Naive thymus-derived CD4-positive, alpha-beta T cell (primary cell): ENCODE results near the gene AGBL1. TPM values are rescaled to one million over a fixed set of nuclear protein-coding genes. Genes with fewer than 3 reads are reported as not detected.
"Not testable (repeated sequence)": the region's sequence is repeated elsewhere in the genome, so short reads cannot be mapped to it uniquely, and the experiment has no call there.

Source experiments
- ATAC-seq: fragments of 150-1000 bp; cut with Tn5 transposase; 2 replicates; pipeline ENCODE4 v1.10.0; 2021; ENCODE audit warnings: mild to moderate bottlenecking, moderate library complexity
- CTCF ChIA-PET: fragments of 350-600 bp; sonication (Branson Sonifier 250); formaldehyde crosslinking; loops from one replicate; lab custom pipeline; 2021; ENCODE audit warnings: antibody characterized with exemption; lab: Charles Lee
- POLR2A ChIA-PET: fragments of 350-600 bp; sonication (Branson Sonifier 250); formaldehyde crosslinking; loops from one replicate; lab custom pipeline; 2021; ENCODE audit warnings: antibody characterized with exemption, inconsistent platforms; lab: Charles Lee
- DNase-seq, 9 donors: peaks; one replicate each; pipeline versions ENCODE4 v3.0.0 to v3.0.0-alpha.2; 2020 to 2022; ENCODE audit warnings: mixed read lengths in 1 of 9
- H3K27ac ChIP-seq: one replicate; pipeline ENCODE4 v1.7.0; 2013; ENCODE audit warnings: mild to moderate bottlenecking, low read depth, low read length, moderate library complexity
- H3K27me3 ChIP-seq, 2 donors: one replicate each; pipeline ENCODE4 v1.7.0; 2013; ENCODE audit warnings: low read length in 2 of 2, mild to moderate bottlenecking in 2 of 2, moderate library complexity in 2 of 2; ENCODE audit not compliant: control insufficient read depth in 2 of 2, insufficient read depth in 2 of 2
- H3K36me3 ChIP-seq, 3 experiments: 1 replicate in 2 of 3; 2 replicates in 1 of 3; pipeline ENCODE4 v1.7.0; 2013; ENCODE audit warnings: low read length in 3 of 3, mild to moderate bottlenecking in 3 of 3, moderate library complexity in 1 of 3; ENCODE audit not compliant: insufficient read depth in 3 of 3, control insufficient read depth in 2 of 3
- H3K4me1 ChIP-seq, 2 donors: one replicate each; pipeline ENCODE4 v1.7.0; 2013; ENCODE audit warnings: low read length in 2 of 2, mild to moderate bottlenecking in 2 of 2, moderate library complexity in 1 of 2; ENCODE audit not compliant: control insufficient read depth in 2 of 2, insufficient read depth in 2 of 2
- H3K4me3 ChIP-seq: 2 replicates; pipeline ENCODE4 v1.7.0; 2013; ENCODE audit warnings: mild to moderate bottlenecking, low read length
- H3K9me3 ChIP-seq, 3 experiments: 1 replicate in 2 of 3; 2 replicates in 1 of 3; pipeline ENCODE4 v1.7.0; 2013; ENCODE audit warnings: low read length in 3 of 3; ENCODE audit not compliant: control insufficient read depth in 2 of 3
- H3K27ac Mint-ChIP-seq, 9 donors: one replicate each; pipeline ENCODE4 v1.8.0; 2020 to 2022; ENCODE audit warnings: mixed read lengths in 9 of 9, mild to moderate bottlenecking in 8 of 9, moderate library complexity in 5 of 9, inconsistent platforms in 2 of 9
- H3K27me3 Mint-ChIP-seq, 5 donors: one replicate each; pipeline ENCODE4 v1.8.0; 2021 to 2022; ENCODE audit warnings: mixed read lengths in 5 of 5, mild to moderate bottlenecking in 1 of 5
- H3K36me3 Mint-ChIP-seq, 5 donors: one replicate each; pipeline ENCODE4 v1.8.0; 2020 to 2022; ENCODE audit warnings: mixed read lengths in 5 of 5, mild to moderate bottlenecking in 3 of 5, inconsistent platforms in 1 of 5
- H3K4me1 Mint-ChIP-seq, 7 donors: one replicate each; pipeline ENCODE4 v1.8.0; 2020 to 2022; ENCODE audit warnings: mixed read lengths in 7 of 7, mild to moderate bottlenecking in 3 of 7, inconsistent platforms in 1 of 7
- H3K4me3 Mint-ChIP-seq, 10 donors: one replicate each; pipeline ENCODE4 v1.8.0; 2020 to 2022; ENCODE audit warnings: mild to moderate bottlenecking in 10 of 10, mixed read lengths in 10 of 10, moderate library complexity in 6 of 10, inconsistent platforms in 2 of 10
- H3K9me3 Mint-ChIP-seq, 11 donors: one replicate each; pipeline ENCODE4 v1.8.0; 2020 to 2022; ENCODE audit warnings: mixed read lengths in 11 of 11, mild to moderate bottlenecking in 4 of 11, inconsistent platforms in 1 of 11, moderate library complexity in 1 of 11
- intact Hi-C, 2 donors: fragments of 100-400 bp; cut with micrococcal nuclease; formaldehyde crosslinking; loops; one replicate each; pipeline ENCODE4 v1.15.1; 2023
- polyA plus RNA-seq, 2 donors: library from polyadenylated mRNA; unstranded; fragments of 300-500 nt; fragmentation: Illumina TruSeq; gene quantifications; one replicate each; pipeline ENCODE4 v1.2.3, GENCODE V29; 2021
- total RNA-seq, 6 experiments: library from RNA in 5 of 6; stranded (reverse) in 5 of 6; gene quantifications; 1 replicate in 5 of 6; 2 replicates in 1 of 6; pipeline ENCODE4 v1.2.3 and lab custom pipeline; 2021 to 2026

The AGBL1 gene
- total and polyA plus RNA-seq, 7 experiments from 2014 or later: not detected

- POLR2A ChIA-PET: no interaction called here
- no peak overlapping the region for H3K27ac Mint-ChIP-seq
- H3K27me3 Mint-ChIP-seq: no peaks in the 10 kb centered on the region
- CTCF ChIA-PET: no interaction called here
- Histone ChIP-seq H3K36me3 (no peaks in the 10 kb centered on the region), H3K27me3 (no peaks in the 10 kb centered on the region), H3K27ac (no peak overlapping the region), H3K4me1 (no peaks in the 10 kb centered on the region), H3K9me3 (no peaks in the 10 kb centered on the region), H3K4me3 (no peak overlapping the region)
- no peaks in the 10 kb centered on the region for H3K36me3 Mint-ChIP-seq
- intact Hi-C loops: no loop called here
- H3K4me3 Mint-ChIP-seq: no peak overlapping the region
- DNase-seq (no peak), ATAC-seq (no peak)
- H3K9me3 Mint-ChIP-seq: no peaks in the 10 kb centered on the region
- peaks cover 0 to 2% (median 0%) of the 10 kb centered on the region in 7 donors for H3K4me1 Mint-ChIP-seq
Observed at GRCh38 chr15:86877171-86877631, 797.5 kb downstream of the AGBL1 start.

DNA sequence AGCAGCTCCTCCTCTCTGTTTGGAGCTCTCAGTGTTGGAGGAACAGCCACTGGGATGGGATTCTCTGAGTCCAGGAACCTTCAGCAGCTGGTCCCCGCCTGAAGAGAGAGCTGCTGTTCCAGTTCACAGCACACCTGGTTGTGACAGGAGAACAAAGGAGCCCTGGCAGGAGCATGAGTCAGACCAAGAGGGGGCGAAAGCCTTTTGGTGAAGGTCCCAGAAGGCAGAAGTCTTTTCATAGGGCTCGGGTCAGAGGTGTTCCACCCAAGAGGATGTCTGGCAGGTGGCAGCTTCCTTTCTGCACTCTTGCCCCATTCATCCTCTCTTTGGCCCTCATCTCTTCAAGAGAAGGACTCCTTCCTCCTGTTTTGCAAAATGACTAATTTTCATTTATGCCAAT lies 799.2 kb downstream of the AGBL1 start:
- H3K27me3 Mint-ChIP-seq, H3K4me1 ChIP-seq, H3K9me3 Mint-ChIP-seq, H3K36me3 Mint-ChIP-seq, CTCF ChIA-PET, H3K9me3 ChIP-seq, ATAC-seq, H3K4me1 Mint-ChIP-seq, DNase-seq, H3K4me3 ChIP-seq, H3K4me3 Mint-ChIP-seq, POLR2A ChIA-PET, H3K27me3 ChIP-seq, H3K36me3 ChIP-seq, intact Hi-C loops, H3K27ac Mint-ChIP-seq, H3K27ac ChIP-seq: not testable (repeated sequence)

DNA sequence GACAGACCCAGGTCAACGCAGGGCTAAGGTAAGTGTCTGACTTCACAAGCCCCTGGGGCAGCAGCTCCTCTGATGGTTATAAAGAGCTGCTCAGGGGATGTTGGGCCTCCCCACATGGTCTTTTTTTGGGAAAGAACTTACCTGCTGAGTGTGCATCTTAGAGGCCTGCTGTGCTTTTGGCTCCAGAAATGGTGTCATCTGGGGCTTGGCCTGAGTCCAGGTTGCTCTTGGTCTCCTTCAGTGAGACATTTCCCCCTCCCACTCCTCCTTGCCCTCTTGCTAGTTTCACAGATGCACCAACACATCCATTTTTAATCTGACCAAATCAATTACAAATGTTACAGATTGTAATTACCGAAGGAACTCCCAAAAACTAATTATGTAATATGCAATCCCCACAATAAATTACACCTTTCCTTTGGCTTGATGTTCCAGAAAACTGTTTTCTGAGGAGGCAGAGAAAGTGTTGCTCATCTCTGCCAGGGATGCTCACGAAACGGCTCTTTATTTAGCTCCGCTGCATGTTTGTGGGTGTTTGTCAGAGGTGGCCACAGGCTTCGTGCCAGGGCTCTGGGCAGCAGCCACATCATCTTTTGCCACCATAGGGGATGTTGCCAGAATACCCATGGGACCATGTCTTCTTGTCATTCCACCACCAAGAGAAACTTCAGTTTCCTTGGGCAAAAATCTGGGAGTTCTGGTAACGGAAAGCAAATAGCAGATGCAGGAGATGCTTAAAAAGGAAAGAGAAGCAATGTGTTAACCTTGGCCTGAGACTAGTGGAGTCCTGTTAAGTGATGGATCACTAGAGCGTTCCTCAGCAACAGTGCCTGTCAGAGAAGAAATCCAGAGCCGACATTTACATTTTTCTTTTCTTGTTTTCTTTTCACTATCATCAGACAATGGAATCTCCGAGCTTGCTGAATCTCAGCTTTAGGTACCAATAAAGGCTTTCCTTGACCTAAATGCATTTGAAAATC lies 799.9 kb downstream of the AGBL1 start:
- DNase-seq: no peak
- peaks cover 0 to 2% (median 0%) of the 10 kb centered on the region in 7 donors for H3K4me1 Mint-ChIP-seq
- H3K27me3 Mint-ChIP-seq: peaks cover 0 to 10% (median 4%) of the 10 kb centered on the region in 5 donors
- no peak for ATAC-seq
- no peaks in the 10 kb centered on the region for H3K9me3 Mint-ChIP-seq
- Histone ChIP-seq H3K4me3 (no peak overlapping the region), H3K4me1 (no peaks in the 10 kb centered on the region), H3K36me3 (no peaks in the 10 kb centered on the region), H3K9me3 (no peaks in the 10 kb centered on the region), H3K27ac (no peak overlapping the region), H3K27me3 (no peaks in the 10 kb centered on the region)
- ChIA-PET POLR2A (no interaction called here), CTCF (no interaction called here)
- intact Hi-C loops: no loop called here
- no peak overlapping the region for H3K4me3 Mint-ChIP-seq
- no peak overlapping the region for H3K27ac Mint-ChIP-seq
- H3K36me3 Mint-ChIP-seq: no peaks in the 10 kb centered on the region

DNA sequence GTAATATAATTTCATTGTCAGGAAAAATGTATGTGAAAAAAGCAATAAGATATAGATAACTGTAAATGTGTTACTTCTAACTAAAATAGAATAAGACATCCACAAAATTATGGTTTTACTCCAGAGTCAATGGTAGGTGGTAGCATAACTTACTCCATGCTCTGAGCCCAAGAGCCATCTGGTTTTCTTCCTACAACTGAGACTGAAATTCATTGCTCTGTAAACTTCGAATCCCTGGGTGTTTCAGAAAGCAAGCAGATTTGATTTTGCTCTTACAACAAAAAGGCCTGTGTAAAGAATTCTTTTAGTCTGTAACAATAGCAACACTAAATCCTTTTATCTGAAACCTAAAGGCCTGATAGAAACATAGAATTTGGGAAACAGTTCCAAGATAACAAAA lies 805.9 kb downstream of the AGBL1 start:
- Mint-ChIP-seq H3K27me3 (peaks cover 0 to 20% (median 10%) of the 10 kb centered on the region in 5 donors), H3K4me3 (no peak overlapping the region), H3K27ac (no peak overlapping the region), H3K36me3 (no peaks in the 10 kb centered on the region), H3K9me3 (no peaks in the 10 kb centered on the region), H3K4me1 (no peaks in the 10 kb centered on the region)
- intact Hi-C loops: no loop called here
- H3K4me3 ChIP-seq: no peak overlapping the region
- no peak overlapping the region for H3K27ac ChIP-seq
- ChIA-PET CTCF (no interaction called here), POLR2A (no interaction called here)
- no peaks in the 10 kb centered on the region for H3K36me3 ChIP-seq
- no peak for DNase-seq
- no peak for ATAC-seq
- no peaks in the 10 kb centered on the region for H3K27me3 ChIP-seq
- H3K4me1 ChIP-seq: no peaks in the 10 kb centered on the region
- no peaks in the 10 kb centered on the region for H3K9me3 ChIP-seq

DNA sequence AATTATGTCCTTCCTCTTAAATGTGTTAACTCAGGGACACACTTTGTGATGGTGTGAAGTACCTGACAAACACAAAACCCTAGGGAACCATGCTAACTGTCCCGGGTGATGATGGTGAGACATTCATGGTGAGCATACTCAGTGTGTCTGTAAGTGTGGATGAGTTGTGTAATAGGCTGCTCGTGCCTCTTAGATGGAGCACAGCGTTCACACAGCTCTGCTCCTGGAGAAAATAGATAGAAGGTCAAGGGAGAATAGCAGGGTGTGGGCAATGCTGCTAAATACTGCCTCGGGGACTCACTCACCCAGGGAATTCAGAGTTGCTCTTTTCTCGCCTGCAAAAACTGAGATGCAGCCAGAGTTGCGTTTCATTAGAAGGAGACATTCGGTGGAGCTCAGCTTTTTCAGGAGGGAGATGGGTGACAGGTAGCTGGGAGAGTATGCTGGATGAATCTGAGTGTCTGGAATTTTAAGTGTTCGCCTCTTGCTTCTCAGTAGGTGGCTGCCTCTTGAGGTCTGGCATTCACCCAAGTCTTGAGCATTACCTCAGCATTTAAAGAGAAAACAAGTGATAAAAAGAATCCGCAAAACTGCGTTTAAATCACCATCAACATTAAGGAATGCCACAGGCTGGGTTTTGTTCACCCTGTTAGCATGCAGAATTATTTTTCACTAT lies 813.2 kb downstream of the AGBL1 start:
- ChIA-PET CTCF (no interaction called here), POLR2A (no interaction called here)
- intact Hi-C loops: no loop called here
- Mint-ChIP-seq H3K9me3 (peaks cover 0 to 2% (median 0%) of the 10 kb centered on the region in 11 donors), H3K36me3 (no peaks in the 10 kb centered on the region), H3K4me1 (no peaks in the 10 kb centered on the region), H3K27me3 (peaks cover 0 to 32% (median 21%) of the 10 kb centered on the region in 5 donors), H3K27ac (no peak overlapping the region), H3K4me3 (no peak overlapping the region)
- H3K4me3 ChIP-seq: no peak overlapping the region
- H3K27me3 ChIP-seq: no peaks in the 10 kb centered on the region
- DNase-seq (no peak), ATAC-seq (no peak)
- H3K4me1 ChIP-seq: no peaks in the 10 kb centered on the region
- no peaks in the 10 kb centered on the region for H3K9me3 ChIP-seq
- no peak overlapping the region for H3K27ac ChIP-seq
- H3K36me3 ChIP-seq: no peaks in the 10 kb centered on the region

GRCh38 chr15:86894269-86894668 lies 814.6 kb downstream of the AGBL1 start:
- CTCF ChIA-PET: no interaction called here
- Histone ChIP-seq H3K36me3 (no peaks in the 10 kb centered on the region), H3K27ac (no peak overlapping the region), H3K9me3 (no peaks in the 10 kb centered on the region), H3K4me3 (no peak overlapping the region), H3K27me3 (no peaks in the 10 kb centered on the region), H3K4me1 (no peaks in the 10 kb centered on the region)
- DNase-seq: no peak
- peaks cover 0 to 9% (median 3%) of the 10 kb centered on the region in 11 donors for H3K9me3 Mint-ChIP-seq
- H3K4me1 Mint-ChIP-seq: no peaks in the 10 kb centered on the region
- H3K27me3 Mint-ChIP-seq: peaks cover 0 to 43% (median 26%) of the 10 kb centered on the region in 5 donors
- H3K4me3 Mint-ChIP-seq: no peak overlapping the region
- H3K27ac Mint-ChIP-seq: no peak overlapping the region
- no peaks in the 10 kb centered on the region for H3K36me3 Mint-ChIP-seq
- ATAC-seq: no peak
- POLR2A ChIA-PET: no interaction called here
- intact Hi-C loops: no loop called here
